ENCODE measurements around the gene CARD10.

GRCh38 chr22:37484480-37485394, 34.5 kb downstream of the CARD10 start:
- TF ChIP-seq, protein P1, sequence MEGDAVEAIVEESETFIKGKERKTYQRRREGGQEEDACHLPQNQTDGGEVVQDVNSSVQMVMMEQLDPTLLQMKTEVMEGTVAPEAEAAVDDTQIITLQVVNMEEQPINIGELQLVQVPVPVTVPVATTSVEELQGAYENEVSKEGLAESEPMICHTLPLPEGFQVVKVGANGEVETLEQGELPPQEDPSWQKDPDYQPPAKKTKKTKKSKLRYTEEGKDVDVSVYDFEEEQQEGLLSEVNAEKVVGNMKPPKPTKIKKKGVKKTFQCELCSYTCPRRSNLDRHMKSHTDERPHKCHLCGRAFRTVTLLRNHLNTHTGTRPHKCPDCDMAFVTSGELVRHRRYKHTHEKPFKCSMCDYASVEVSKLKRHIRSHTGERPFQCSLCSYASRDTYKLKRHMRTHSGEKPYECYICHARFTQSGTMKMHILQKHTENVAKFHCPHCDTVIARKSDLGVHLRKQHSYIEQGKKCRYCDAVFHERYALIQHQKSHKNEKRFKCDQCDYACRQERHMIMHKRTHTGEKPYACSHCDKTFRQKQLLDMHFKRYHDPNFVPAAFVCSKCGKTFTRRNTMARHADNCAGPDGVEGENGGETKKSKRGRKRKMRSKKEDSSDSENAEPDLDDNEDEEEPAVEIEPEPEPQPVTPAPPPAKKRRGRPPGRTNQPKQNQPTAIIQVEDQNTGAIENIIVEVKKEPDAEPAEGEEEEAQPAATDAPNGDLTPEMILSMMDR (IDR thresholded peaks at IDR 0.05): no peak
- TF ChIP-seq POLR2A (IDR thresholded peaks at IDR 0.05): no peak
